Activated T-cell treated with anti-CD3 and anti-CD28 coated beads, Interleukin-2, amount 50 U/mL, for 1 hour (primary cell): ENCODE results near the gene KCNH1.

ENCODE experiments used
- DNase-seq: peaks from one replicate; pipeline ENCODE4 v3.0.0-alpha.2; 2020

KCNH1 gene

GRCh38 chr1:210629276-210629675 is 504.7 kb downstream of the KCNH1 start:
- DNase-seq: no peak

- DNase-seq: no peak
Observed at GRCh38 chr1:210627755-210628154, 506.2 kb downstream of the KCNH1 start.
